K562 (cell line): Measurements from ENCODE around the gene NDUFA6. TPM values are rescaled to one million over a fixed set of nuclear protein-coding genes. Genes with fewer than 3 reads are reported as not detected.

Experiments used
- CBX1 ChIP-seq: sonication (generic); IDR thresholded peaks from 2 replicates; pipeline ENCODE4 v1.6.1; 2016; ENCODE audit warnings: antibody characterized with exemption, low read depth, mild to moderate bottlenecking
- CXXC5 ChIP-seq: fragments of 250-450 bp; sonication (Bioruptor Pico); IDR thresholded peaks from 2 replicates; pipeline ENCODE4 v1.8.0; 2022; ENCODE audit warnings: inconsistent platforms, mild to moderate bottlenecking, moderate library complexity
- LEF1 ChIP-seq: fragments of 450-650 bp; IDR thresholded peaks from 2 replicates; pipeline ENCODE4 v1.6.1; 2016; ENCODE audit warnings: mild to moderate bottlenecking
- NFIC ChIP-seq: fragments of 450-650 bp; IDR thresholded peaks from 2 replicates; pipeline ENCODE4 v1.6.1; 2017; ENCODE audit warnings: mild to moderate bottlenecking, inconsistent platforms
- NR3C1 ChIP-seq: sonication (generic); formaldehyde crosslinking; IDR thresholded peaks from 2 replicates; pipeline ENCODE4 v1.8.1; 2022; ENCODE audit warnings: missing genetic modification reagents
- POLR2A ChIP-seq: fragments of 450-650 bp; conservative IDR thresholded peaks from 2 replicates; pipeline ENCODE4 v1.6.1; 2016
- RBM14 ChIP-seq: fragments of 200-400 bp; formaldehyde crosslinking; IDR thresholded peaks from 2 replicates; pipeline ENCODE4 v1.6.1; 2018; ENCODE audit warnings: low read depth, mild to moderate bottlenecking, low read length, moderate library complexity, borderline replicate concordance; ENCODE audit not compliant: insufficient read depth
- SOX6 ChIP-seq: fragments of 450-650 bp; IDR thresholded peaks from 2 replicates; pipeline ENCODE4 v1.6.1; 2014; ENCODE audit warnings: mild to moderate bottlenecking
- ZNF3 ChIP-seq: fragments of 250-450 bp; sonication (Bioruptor Pico); IDR thresholded peaks from 2 replicates; pipeline ENCODE4 v1.5.0; 2021; ENCODE audit warnings: mild to moderate bottlenecking, moderate library complexity
- ZNF41 ChIP-seq: fragments of 250-450 bp; sonication (Bioruptor Pico); conservative IDR thresholded peaks from 2 replicates; pipeline ENCODE4 v1.4.0; 2020; ENCODE audit warnings: mild to moderate bottlenecking
- polyA plus RNA-seq, 8 experiments: library from polyadenylated mRNA; depleted of rRNA in 4 of 8; stranded (reverse) in 5 of 8; unstranded in 3 of 8; fragments of >200 nt; fragmentation: Nextera tagmentation in 2 of 8; fragmentation: Illumina TruSeq in 1 of 8; extraction: Ambion mirVana in 2 of 8; extraction: Trizol in 1 of 8; gene quantifications; 2 replicates each; pipeline versions ENCODE4 v1.2.1 to v1.2.3, GENCODE V29; 2011 to 2014; ENCODE audit warnings: inconsistent platforms in 1 of 8, missing spikeins in 1 of 8
- total RNA-seq, 7 experiments: library from RNA; depleted of rRNA in 6 of 7; stranded (reverse); fragments of >200 nt in 6 of 7; fragmentation: Illumina TruSeq in 2 of 7; extraction: Trizol in 2 of 7; gene quantifications; 2 replicates each; pipeline versions ENCODE4 v1.2.1 to v1.2.3, GENCODE V29; 2011 to 2021; ENCODE audit warnings: low replicate concordance in 1 of 7
- TF ChIP-seq, protein P1 (sequence below), 2 experiments: fragments of 450-650 bp in 1 of 2; sonication (generic) in 1 of 2; formaldehyde crosslinking; conservative IDR thresholded peaks; 2 replicates each; pipeline versions ENCODE4 v1.4.0 to v1.8.1; 2020 to 2022; ENCODE audit warnings: mild to moderate bottlenecking in 1 of 2, missing genetic modification reagents in 1 of 2
- TF ChIP-seq, protein P2 (sequence below): sonication (generic); formaldehyde crosslinking; IDR thresholded peaks from 2 replicates; pipeline ENCODE4 v1.8.0; 2022; ENCODE audit warnings: missing genetic modification reagents, mild to moderate bottlenecking, borderline replicate concordance
- TF ChIP-seq, protein P3 (sequence below): IDR thresholded peaks from 2 replicates; pipeline ENCODE4 v1.6.1; 2014; ENCODE audit warnings: antibody characterized with exemption
- TF ChIP-seq, protein P4 (sequence below): sonication (generic); formaldehyde crosslinking; IDR thresholded peaks from 2 replicates; pipeline ENCODE4 v1.4.0; 2020; ENCODE audit warnings: mild to moderate bottlenecking, missing genetic modification reagents
- TF ChIP-seq, protein P5 (sequence below): fragments of 250-450 bp; sonication (Bioruptor Pico); IDR thresholded peaks from 2 replicates; pipeline ENCODE4 v1.4.0; 2020; ENCODE audit warnings: mild to moderate bottlenecking, moderate library complexity, borderline replicate concordance
- TF ChIP-seq, protein P6 (sequence below): fragments of 150-350 bp; IDR thresholded peaks from 2 replicates; pipeline ENCODE4 v1.6.1; 2014; ENCODE audit warnings: low read depth, mild to moderate bottlenecking, low read length, borderline replicate concordance

The NDUFA6 gene
- total and polyA plus RNA-seq, 9 of the 15 experiments (the other 6 are each of a cell fraction or from before 2014, with no cell fraction given) = 90.0 to 474 (median 128) TPM

DNA sequence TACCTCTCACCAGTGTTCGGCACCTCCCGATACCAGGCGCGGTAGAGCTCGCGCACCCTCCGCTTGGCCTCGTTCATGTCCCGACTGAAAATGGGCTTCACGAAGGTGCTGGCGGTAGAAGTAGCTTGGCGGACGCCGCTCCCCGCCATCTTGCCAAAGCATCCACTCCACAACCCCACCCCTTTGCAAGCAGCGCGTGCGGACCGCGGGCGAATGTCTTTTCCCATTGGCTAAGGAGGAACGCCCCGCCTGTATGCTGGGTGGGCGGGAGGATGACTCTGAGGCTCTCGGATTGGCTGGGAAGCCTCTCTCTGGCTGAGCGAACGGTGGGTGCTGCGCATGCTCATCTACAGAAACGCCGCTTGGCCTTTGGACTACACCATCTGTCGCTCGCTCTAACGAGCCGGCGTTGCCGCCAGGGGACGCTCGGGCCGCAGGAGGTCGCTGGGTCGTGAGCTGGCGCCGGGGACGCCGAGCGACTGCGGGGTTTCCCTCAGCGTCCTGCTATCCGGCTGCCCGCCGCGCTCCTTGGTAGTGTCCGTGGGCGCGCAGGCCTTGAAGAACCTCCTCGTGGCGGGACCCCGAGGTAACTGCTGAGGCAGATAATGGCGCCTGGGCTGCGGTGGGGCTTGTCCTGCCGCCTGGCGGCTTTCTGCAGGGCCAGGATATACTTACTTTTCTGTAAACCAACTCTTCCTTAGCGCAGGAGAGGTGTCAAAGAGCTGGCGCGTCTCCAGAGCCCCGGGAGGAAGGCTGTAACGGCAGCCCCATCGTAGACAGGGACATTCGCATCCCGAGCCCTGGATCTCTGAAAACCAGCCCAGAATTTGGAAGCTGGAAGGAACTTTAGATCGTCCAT, at the start of gene NDUFA6 (continued):
- TF ChIP-seq, protein P1, sequence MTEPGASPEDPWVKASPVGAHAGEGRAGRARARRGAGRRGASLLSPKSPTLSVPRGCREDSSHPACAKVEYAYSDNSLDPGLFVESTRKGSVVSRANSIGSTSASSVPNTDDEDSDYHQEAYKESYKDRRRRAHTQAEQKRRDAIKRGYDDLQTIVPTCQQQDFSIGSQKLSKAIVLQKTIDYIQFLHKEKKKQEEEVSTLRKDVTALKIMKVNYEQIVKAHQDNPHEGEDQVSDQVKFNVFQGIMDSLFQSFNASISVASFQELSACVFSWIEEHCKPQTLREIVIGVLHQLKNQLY (CRISPR knock-in tag; conservative IDR thresholded peaks at IDR 0.05) = no peak
- TF ChIP-seq CBX1 (no peak; the same call in 1 of the 2 replicates), LEF1 (no peak), ZNF3 (CRISPR knock-in tag) (no peak), CXXC5 (CRISPR knock-in tag) (peak; percentile 72), SOX6 (peak; percentile 42; the same call in 1 of the 2 replicates), ZNF41 (CRISPR knock-in tag) (no peak), RBM14 (no peak), POLR2A (peak; percentile 95), NFIC (peak; percentile 67), NR3C1 (peak; percentile 83; the same call in 1 of the 2 replicates)
- TF ChIP-seq, protein P2, sequence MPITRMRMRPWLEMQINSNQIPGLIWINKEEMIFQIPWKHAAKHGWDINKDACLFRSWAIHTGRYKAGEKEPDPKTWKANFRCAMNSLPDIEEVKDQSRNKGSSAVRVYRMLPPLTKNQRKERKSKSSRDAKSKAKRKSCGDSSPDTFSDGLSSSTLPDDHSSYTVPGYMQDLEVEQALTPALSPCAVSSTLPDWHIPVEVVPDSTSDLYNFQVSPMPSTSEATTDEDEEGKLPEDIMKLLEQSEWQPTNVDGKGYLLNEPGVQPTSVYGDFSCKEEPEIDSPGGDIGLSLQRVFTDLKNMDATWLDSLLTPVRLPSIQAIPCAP (CRISPR knock-in tag) = no peak
- TF ChIP-seq, protein P3, sequence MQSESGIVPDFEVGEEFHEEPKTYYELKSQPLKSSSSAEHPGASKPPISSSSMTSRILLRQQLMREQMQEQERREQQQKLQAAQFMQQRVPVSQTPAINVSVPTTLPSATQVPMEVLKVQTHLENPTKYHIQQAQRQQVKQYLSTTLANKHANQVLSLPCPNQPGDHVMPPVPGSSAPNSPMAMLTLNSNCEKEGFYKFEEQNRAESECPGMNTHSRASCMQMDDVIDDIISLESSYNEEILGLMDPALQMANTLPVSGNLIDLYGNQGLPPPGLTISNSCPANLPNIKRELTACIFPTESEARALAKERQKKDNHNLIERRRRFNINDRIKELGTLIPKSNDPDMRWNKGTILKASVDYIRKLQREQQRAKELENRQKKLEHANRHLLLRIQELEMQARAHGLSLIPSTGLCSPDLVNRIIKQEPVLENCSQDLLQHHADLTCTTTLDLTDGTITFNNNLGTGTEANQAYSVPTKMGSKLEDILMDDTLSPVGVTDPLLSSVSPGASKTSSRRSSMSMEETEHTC = no peak
- TF ChIP-seq, protein P4, sequence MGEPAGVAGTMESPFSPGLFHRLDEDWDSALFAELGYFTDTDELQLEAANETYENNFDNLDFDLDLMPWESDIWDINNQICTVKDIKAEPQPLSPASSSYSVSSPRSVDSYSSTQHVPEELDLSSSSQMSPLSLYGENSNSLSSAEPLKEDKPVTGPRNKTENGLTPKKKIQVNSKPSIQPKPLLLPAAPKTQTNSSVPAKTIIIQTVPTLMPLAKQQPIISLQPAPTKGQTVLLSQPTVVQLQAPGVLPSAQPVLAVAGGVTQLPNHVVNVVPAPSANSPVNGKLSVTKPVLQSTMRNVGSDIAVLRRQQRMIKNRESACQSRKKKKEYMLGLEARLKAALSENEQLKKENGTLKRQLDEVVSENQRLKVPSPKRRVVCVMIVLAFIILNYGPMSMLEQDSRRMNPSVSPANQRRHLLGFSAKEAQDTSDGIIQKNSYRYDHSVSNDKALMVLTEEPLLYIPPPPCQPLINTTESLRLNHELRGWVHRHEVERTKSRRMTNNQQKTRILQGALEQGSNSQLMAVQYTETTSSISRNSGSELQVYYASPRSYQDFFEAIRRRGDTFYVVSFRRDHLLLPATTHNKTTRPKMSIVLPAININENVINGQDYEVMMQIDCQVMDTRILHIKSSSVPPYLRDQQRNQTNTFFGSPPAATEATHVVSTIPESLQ (CRISPR knock-in tag) = peak; percentile 93; the same call in 1 of the 2 replicates
- TF ChIP-seq, protein P5, sequence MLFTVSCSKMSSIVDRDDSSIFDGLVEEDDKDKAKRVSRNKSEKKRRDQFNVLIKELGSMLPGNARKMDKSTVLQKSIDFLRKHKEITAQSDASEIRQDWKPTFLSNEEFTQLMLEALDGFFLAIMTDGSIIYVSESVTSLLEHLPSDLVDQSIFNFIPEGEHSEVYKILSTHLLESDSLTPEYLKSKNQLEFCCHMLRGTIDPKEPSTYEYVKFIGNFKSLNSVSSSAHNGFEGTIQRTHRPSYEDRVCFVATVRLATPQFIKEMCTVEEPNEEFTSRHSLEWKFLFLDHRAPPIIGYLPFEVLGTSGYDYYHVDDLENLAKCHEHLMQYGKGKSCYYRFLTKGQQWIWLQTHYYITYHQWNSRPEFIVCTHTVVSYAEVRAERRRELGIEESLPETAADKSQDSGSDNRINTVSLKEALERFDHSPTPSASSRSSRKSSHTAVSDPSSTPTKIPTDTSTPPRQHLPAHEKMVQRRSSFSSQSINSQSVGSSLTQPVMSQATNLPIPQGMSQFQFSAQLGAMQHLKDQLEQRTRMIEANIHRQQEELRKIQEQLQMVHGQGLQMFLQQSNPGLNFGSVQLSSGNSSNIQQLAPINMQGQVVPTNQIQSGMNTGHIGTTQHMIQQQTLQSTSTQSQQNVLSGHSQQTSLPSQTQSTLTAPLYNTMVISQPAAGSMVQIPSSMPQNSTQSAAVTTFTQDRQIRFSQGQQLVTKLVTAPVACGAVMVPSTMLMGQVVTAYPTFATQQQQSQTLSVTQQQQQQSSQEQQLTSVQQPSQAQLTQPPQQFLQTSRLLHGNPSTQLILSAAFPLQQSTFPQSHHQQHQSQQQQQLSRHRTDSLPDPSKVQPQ (CRISPR knock-in tag) = no peak
- TF ChIP-seq, protein P6, sequence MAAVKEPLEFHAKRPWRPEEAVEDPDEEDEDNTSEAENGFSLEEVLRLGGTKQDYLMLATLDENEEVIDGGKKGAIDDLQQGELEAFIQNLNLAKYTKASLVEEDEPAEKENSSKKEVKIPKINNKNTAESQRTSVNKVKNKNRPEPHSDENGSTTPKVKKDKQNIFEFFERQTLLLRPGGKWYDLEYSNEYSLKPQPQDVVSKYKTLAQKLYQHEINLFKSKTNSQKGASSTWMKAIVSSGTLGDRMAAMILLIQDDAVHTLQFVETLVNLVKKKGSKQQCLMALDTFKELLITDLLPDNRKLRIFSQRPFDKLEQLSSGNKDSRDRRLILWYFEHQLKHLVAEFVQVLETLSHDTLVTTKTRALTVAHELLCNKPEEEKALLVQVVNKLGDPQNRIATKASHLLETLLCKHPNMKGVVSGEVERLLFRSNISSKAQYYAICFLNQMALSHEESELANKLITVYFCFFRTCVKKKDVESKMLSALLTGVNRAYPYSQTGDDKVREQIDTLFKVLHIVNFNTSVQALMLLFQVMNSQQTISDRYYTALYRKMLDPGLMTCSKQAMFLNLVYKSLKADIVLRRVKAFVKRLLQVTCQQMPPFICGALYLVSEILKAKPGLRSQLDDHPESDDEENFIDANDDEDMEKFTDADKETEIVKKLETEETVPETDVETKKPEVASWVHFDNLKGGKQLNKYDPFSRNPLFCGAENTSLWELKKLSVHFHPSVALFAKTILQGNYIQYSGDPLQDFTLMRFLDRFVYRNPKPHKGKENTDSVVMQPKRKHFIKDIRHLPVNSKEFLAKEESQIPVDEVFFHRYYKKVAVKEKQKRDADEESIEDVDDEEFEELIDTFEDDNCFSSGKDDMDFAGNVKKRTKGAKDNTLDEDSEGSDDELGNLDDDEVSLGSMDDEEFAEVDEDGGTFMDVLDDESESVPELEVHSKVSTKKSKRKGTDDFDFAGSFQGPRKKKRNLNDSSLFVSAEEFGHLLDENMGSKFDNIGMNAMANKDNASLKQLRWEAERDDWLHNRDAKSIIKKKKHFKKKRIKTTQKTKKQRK = no peak
